Measurements from ENCODE around the gene RGR. TPM values are rescaled to one million over a fixed set of nuclear protein-coding genes. Genes with fewer than 3 reads are reported as not detected.

RGR gene, protein sequence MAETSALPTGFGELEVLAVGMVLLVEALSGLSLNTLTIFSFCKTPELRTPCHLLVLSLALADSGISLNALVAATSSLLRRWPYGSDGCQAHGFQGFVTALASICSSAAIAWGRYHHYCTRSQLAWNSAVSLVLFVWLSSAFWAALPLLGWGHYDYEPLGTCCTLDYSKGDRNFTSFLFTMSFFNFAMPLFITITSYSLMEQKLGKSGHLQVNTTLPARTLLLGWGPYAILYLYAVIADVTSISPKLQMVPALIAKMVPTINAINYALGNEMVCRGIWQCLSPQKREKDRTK
- not detected in 2 replicates for total RNA-seq

DNA sequence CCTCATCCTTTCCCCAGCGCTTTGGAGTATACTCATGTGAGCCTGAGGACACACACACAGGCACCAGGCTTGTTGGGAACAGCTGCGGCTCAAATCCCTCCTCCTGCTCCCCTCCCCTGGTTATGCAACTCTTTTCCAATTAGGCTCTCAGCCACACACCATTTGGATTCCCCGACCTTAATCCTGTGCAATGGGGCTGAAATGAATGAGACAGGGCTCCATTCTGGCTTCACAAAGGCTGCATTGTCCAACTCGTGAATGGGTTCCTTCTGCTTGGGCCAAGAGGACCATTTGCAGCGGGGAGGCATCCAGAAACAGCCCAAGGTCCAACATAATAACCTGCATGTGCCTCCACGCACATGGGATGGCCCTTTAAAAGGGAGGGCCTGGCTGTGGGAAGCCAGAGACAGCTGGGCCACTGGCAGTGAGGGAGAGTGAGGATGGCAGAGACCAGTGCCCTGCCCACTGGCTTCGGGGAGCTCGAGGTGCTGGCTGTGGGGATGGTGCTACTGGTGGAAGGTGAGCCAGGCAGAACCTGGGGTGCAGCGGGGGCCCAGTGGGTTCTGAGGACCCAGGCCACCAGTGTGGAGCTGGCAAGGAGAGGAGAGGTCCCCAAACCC lies at the start of gene RGR:
Gene RGR (plus strand): TSS at position 403 of the 620 bp plus-strand sequence. CDS start 38 bp downstream, at position 441.

DNA sequence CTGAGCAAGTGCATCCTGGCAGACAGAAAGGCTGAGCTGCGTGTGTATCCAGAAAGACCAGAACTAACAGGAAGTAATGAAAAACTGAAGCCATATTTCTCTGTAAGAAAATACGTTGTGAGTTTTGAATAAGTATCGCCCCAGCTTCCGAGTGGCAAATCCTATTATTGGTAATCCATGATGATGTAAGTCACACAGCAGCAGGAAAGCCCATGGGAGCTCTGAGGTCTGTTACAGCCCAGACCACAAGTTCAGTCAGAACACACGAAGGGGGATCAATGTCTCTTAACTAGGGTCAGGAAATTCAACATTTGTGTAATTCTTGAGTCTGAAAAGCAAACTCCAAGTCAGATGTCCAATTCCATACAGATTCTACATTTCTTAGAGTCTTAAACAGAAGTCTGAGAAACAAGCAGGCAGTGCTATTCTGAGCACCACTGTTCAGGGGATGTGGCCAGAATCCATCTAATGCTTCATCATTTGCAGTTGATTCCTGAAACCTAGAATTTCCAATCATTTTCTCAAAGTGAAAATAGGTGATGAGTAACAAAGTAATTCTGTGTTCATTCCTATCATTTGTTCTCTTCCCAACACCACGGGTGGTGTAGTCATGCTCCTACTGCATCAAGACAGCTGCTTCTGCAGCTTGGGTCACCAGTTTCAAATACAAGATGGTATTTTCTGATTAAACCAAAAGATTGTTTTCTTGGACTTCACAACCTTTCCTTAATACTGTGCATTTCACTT lies 19.3 kb upstream of the RGR start, which contains the start of gene LRIT2:
Gene LRIT2 (minus strand): TSS at position 118 of the 747 bp plus-strand sequence. CDS start 24 bp downstream, at position 94.

DNA sequence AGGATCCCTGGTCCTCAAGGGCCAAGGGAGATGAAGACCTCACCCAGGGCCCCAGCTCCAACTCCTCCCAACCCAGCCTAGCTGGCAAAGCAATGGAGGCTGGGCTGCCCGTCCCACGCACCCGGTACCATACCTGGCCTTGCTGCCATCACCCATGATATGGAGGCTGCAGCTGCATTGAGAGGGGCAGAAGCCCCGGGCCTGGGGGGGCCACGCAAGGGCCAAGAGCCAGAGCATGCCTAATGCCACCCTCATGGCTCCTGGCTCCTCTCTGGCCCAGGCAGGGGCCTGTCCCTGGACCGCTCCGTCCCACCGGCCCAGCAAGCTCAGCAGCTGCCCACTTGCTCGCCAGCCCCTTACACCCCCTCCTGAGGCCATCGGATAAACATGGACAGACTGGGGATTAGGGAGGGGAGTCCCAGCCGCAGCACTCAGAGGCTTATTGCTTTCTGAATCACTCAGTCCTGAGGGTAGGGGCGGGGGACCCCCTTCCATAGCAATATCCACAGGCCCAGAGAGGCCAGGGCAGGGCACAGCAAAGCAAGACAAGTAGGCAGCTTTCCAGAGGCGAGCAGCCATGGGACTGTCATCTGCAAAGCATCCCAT lies 3.6 kb upstream of the RGR start, which contains the start of gene LRIT1:
Gene LRIT1 (minus strand): TSS at position 362 of the 606 bp plus-strand sequence. CDS start 107 bp downstream, at position 255.

Other genes starting within 250 kb of the RGR start
- 153 and 256 TPM in 2 replicates for gene GHITM, start 105.5 kb upstream of the RGR start, total RNA-seq
- not detected in 2 replicates for gene GPR15LG, start 71.3 kb upstream of the RGR start, total RNA-seq
- gene CDHR1, start 50.5 kb upstream of the RGR start, total RNA-seq, result under 0.01 TPM in 1 of 2 replicates, not detected in the other
- not detected in 2 replicates for gene LRIT2, start 19.5 kb upstream of the RGR start, total RNA-seq
- gene LRIT1, start 3.5 kb upstream of the RGR start, total RNA-seq, result not detected in 2 replicates
- gene CCSER2, start 83.5 kb downstream of the RGR start, total RNA-seq, result 28.4 and 33.5 TPM in 2 replicates